GM12878 (cell line): ENCODE results near the gene CELSR3. TPM values are rescaled to one million over a fixed set of nuclear protein-coding genes. Genes with fewer than 3 reads are reported as not detected.

Source experiments
- CHD1 ChIP-seq: IDR thresholded peaks from 2 replicates; pipeline ENCODE4 v1.6.1; 2012; ENCODE audit warnings: low read depth, low read length, improper control_type of control experiment
- CREB1 ChIP-seq: IDR thresholded peaks from 2 replicates; pipeline ENCODE4 v1.6.1; 2012; ENCODE audit warnings: low read depth, mild to moderate bottlenecking, inconsistent platforms
- CREM ChIP-seq: IDR thresholded peaks from 2 replicates; pipeline ENCODE4 v1.6.1; 2014; ENCODE audit warnings: antibody characterized with exemption, low read depth
- CTCF ChIP-seq, 3 experiments: IDR thresholded peaks in 2 of 3; conservative IDR thresholded peaks in 1 of 3; 2 replicates each; pipeline ENCODE4 v1.5.1; 2011; ENCODE audit warnings: low read depth in 3 of 3, low read length in 3 of 3, mild to moderate bottlenecking in 3 of 3, control low read depth in 2 of 3, moderate library complexity in 2 of 3, inconsistent platforms in 1 of 3, mixed read lengths in 1 of 3; ENCODE audit not compliant: control insufficient read depth in 2 of 3, insufficient read depth in 1 of 3; ENCODE audit errors: extremely low read depth in 1 of 3
- DPF2 ChIP-seq: fragments of 450-650 bp; IDR thresholded peaks from 2 replicates; pipeline ENCODE4 v1.6.1; 2017; ENCODE audit warnings: mild to moderate bottlenecking
- ESRRA ChIP-seq: IDR thresholded peaks from 2 replicates; pipeline ENCODE4 v1.6.1; 2012; ENCODE audit warnings: mild to moderate bottlenecking, low read length, improper control_type of control experiment
- ETV6 ChIP-seq, 2 experiments: fragments of 450-650 bp in 1 of 2; IDR thresholded peaks in 1 of 2; conservative IDR thresholded peaks in 1 of 2; 2 replicates each; pipeline ENCODE4 v1.6.1; 2014; ENCODE audit warnings: antibody characterized with exemption in 1 of 2, borderline replicate concordance in 1 of 2, low read depth in 1 of 2, mild to moderate bottlenecking in 1 of 2, moderate library complexity in 1 of 2
- HDAC2 ChIP-seq: fragments of 200-600 bp; sonication (generic); IDR thresholded peaks from 2 replicates; pipeline ENCODE4 v1.6.1; 2017
- JUNB ChIP-seq: IDR thresholded peaks from 2 replicates; pipeline ENCODE4 v1.6.1; 2016; ENCODE audit warnings: antibody characterized with exemption, mild to moderate bottlenecking
- MAX ChIP-seq: IDR thresholded peaks from 2 replicates; pipeline ENCODE4 v1.6.1; 2012; ENCODE audit warnings: low read depth, low read length, improper control_type of control experiment
- TCF3 ChIP-seq: IDR thresholded peaks from 2 replicates; pipeline ENCODE4 v1.6.1; 2012; ENCODE audit warnings: low read depth, mild to moderate bottlenecking, low read length, borderline replicate concordance; ENCODE audit not compliant: insufficient read depth
- ZNF207 ChIP-seq: fragments of 450-650 bp; IDR thresholded peaks from 2 replicates; pipeline ENCODE4 v1.6.1; 2014; ENCODE audit warnings: antibody characterized with exemption, mild to moderate bottlenecking, borderline replicate concordance
- polyA plus RNA-seq, 11 experiments: library from polyadenylated mRNA; depleted of rRNA in 4 of 11; unstranded in 6 of 11; stranded (reverse) in 5 of 11; fragments of >200 nt; fragmentation: Nextera tagmentation in 4 of 11; fragmentation: Illumina TruSeq in 1 of 11; extraction: Ambion mirVana in 4 of 11; extraction: Trizol in 1 of 11; gene quantifications; 1 replicate in 1 of 11; 2 replicates in 10 of 11; pipeline versions ENCODE4 v1.2.1 to v1.2.3, GENCODE V29; 2011 to 2016; ENCODE audit warnings: inconsistent platforms in 2 of 11, missing spikeins in 2 of 11, low read depth in 1 of 11
- total RNA-seq, 4 experiments: library from RNA; depleted of rRNA in 3 of 4; stranded (reverse); fragments of >200 nt in 3 of 4; fragmentation: Illumina TruSeq in 1 of 4; extraction: Trizol in 1 of 4; gene quantifications; 2 replicates each; pipeline versions ENCODE4 v1.2.1 to v1.2.3, GENCODE V29; 2013 to 2021
- TF ChIP-seq, protein P1 (sequence below): IDR thresholded peaks from 2 replicates; pipeline ENCODE4 v1.6.1; 2012; ENCODE audit warnings: low read depth, low read length, improper control_type of control experiment
- TF ChIP-seq, protein P2 (sequence below): fragments of 450-650 bp; IDR thresholded peaks from 2 replicates; pipeline ENCODE4 v1.6.1; 2017; ENCODE audit warnings: low read depth, mild to moderate bottlenecking, moderate library complexity
- TF ChIP-seq, protein P3 (sequence below): fragments of 450-650 bp; IDR thresholded peaks from 2 replicates; pipeline ENCODE4 v1.6.1; 2017; ENCODE audit warnings: antibody characterized with exemption, mild to moderate bottlenecking, moderate library complexity
- TF ChIP-seq, protein P4 (sequence below): IDR thresholded peaks from 2 replicates; pipeline ENCODE4 v1.6.1; 2011; ENCODE audit warnings: borderline replicate concordance, low read depth, mild to moderate bottlenecking, moderate library complexity, mixed read lengths, low read length; ENCODE audit not compliant: insufficient read depth; ENCODE audit errors: extremely low read length
- TF ChIP-seq, protein P5 (sequence below): fragments of 450-650 bp; IDR thresholded peaks from 2 replicates; pipeline ENCODE4 v1.6.1; 2016; ENCODE audit warnings: mild to moderate bottlenecking

Gene CELSR3
- total and polyA plus RNA-seq, 10 of the 15 experiments (the other 5 are each of a cell fraction or from before 2014, with no cell fraction given): 0.08 to 1.6 (median 0.57) TPM

- TF ChIP-seq CHD1 (no peak), ETV6 (conservative IDR thresholded peaks at IDR 0.05 in 1 of 2, IDR thresholded peaks at IDR 0.05 in 1 of 2; ENCODE audit: borderline replicate concordance in 1 of 2, low read depth in 1 of 2) (no peak), JUNB (no peak), MAX (no peak), DPF2 (peak; percentile 58; the same call in 1 of the 2 replicates), CREB1 (no peak), ZNF207 (peak; percentile 74; the same call in 1 of the 2 replicates), HDAC2 (no peak), TCF3 (peak; percentile 75; the same call in 1 of the 2 replicates), ESRRA (no peak), CREM (no peak), CTCF (IDR thresholded peaks at IDR 0.05 in 2 of 3, conservative IDR thresholded peaks at IDR 0.05 in 1 of 3; ENCODE audit: control insufficient read depth in 2 of 3, extremely low read depth in 1 of 3, insufficient read depth in 1 of 3, low read depth in 3 of 3, low read length in 3 of 3) (peak; percentile 52 to 81 (median 78))
- TF ChIP-seq, protein P1, sequence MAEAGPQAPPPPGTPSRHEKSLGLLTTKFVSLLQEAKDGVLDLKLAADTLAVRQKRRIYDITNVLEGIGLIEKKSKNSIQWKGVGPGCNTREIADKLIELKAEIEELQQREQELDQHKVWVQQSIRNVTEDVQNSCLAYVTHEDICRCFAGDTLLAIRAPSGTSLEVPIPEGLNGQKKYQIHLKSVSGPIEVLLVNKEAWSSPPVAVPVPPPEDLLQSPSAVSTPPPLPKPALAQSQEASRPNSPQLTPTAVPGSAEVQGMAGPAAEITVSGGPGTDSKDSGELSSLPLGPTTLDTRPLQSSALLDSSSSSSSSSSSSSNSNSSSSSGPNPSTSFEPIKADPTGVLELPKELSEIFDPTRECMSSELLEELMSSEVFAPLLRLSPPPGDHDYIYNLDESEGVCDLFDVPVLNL: 0 out of 2 replicates have a peak, but pooled peaks have one; percentile 48
- TF ChIP-seq, protein P2, sequence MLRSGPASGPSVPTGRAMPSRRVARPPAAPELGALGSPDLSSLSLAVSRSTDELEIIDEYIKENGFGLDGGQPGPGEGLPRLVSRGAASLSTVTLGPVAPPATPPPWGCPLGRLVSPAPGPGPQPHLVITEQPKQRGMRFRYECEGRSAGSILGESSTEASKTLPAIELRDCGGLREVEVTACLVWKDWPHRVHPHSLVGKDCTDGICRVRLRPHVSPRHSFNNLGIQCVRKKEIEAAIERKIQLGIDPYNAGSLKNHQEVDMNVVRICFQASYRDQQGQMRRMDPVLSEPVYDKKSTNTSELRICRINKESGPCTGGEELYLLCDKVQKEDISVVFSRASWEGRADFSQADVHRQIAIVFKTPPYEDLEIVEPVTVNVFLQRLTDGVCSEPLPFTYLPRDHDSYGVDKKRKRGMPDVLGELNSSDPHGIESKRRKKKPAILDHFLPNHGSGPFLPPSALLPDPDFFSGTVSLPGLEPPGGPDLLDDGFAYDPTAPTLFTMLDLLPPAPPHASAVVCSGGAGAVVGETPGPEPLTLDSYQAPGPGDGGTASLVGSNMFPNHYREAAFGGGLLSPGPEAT: peak; percentile 94
- TF ChIP-seq, protein P3, sequence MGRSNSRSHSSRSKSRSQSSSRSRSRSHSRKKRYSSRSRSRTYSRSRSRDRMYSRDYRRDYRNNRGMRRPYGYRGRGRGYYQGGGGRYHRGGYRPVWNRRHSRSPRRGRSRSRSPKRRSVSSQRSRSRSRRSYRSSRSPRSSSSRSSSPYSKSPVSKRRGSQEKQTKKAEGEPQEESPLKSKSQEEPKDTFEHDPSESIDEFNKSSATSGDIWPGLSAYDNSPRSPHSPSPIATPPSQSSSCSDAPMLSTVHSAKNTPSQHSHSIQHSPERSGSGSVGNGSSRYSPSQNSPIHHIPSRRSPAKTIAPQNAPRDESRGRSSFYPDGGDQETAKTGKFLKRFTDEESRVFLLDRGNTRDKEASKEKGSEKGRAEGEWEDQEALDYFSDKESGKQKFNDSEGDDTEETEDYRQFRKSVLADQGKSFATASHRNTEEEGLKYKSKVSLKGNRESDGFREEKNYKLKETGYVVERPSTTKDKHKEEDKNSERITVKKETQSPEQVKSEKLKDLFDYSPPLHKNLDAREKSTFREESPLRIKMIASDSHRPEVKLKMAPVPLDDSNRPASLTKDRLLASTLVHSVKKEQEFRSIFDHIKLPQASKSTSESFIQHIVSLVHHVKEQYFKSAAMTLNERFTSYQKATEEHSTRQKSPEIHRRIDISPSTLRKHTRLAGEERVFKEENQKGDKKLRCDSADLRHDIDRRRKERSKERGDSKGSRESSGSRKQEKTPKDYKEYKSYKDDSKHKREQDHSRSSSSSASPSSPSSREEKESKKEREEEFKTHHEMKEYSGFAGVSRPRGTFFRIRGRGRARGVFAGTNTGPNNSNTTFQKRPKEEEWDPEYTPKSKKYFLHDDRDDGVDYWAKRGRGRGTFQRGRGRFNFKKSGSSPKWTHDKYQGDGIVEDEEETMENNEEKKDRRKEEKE: no peak
- TF ChIP-seq, protein P4, sequence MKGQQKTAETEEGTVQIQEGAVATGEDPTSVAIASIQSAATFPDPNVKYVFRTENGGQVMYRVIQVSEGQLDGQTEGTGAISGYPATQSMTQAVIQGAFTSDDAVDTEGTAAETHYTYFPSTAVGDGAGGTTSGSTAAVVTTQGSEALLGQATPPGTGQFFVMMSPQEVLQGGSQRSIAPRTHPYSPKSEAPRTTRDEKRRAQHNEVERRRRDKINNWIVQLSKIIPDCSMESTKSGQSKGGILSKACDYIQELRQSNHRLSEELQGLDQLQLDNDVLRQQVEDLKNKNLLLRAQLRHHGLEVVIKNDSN: no peak
- TF ChIP-seq, protein P5, sequence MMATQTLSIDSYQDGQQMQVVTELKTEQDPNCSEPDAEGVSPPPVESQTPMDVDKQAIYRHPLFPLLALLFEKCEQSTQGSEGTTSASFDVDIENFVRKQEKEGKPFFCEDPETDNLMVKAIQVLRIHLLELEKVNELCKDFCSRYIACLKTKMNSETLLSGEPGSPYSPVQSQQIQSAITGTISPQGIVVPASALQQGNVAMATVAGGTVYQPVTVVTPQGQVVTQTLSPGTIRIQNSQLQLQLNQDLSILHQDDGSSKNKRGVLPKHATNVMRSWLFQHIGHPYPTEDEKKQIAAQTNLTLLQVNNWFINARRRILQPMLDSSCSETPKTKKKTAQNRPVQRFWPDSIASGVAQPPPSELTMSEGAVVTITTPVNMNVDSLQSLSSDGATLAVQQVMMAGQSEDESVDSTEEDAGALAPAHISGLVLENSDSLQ: no peak
Measured at GRCh38 chr3:48635222-48636021, 27.3 kb downstream of the CELSR3 start, which contains the start of gene SLC26A6 (continued).
